Transverse colon (tissue), 4 donors: ENCODE data around the gene SMG9. TPM values are rescaled to one million over a fixed set of nuclear protein-coding genes. Genes with fewer than 3 reads are reported as not detected.

Experiments used
- DNase-seq: peaks from one replicate; pipeline ENCODE4 v3.0.0-alpha.2; 2019
- H3K27ac ChIP-seq, 4 donors: fragments of 200-600 bp; sonication (generic); 2 replicates each; pipeline ENCODE4 v1.5.1; 2016 to 2018; ENCODE audit warnings: inconsistent platforms in 4 of 4
- H3K27me3 ChIP-seq: fragments of 200-600 bp; sonication (generic); 2 replicates; pipeline ENCODE4 v1.5.1; 2017; ENCODE audit warnings: inconsistent platforms
- H3K36me3 ChIP-seq, 4 donors: fragments of 200-600 bp; sonication (generic); 2 replicates each; pipeline ENCODE4 v1.5.1; 2017 to 2019; ENCODE audit warnings: inconsistent platforms in 4 of 4
- H3K4me1 ChIP-seq, 4 donors: fragments of 200-600 bp; sonication (generic); 2 replicates each; pipeline ENCODE4 v1.5.1; 2017 to 2020; ENCODE audit warnings: inconsistent platforms in 4 of 4
- H3K4me3 ChIP-seq, 4 donors: fragments of 200-600 bp; sonication (generic); 1 replicate in 1 of 4; 2 replicates in 3 of 4; pipeline versions ENCODE4 v1.5.1 to v1.6.1; 2017 to 2019; ENCODE audit warnings: inconsistent platforms in 4 of 4
- H3K9me3 ChIP-seq, 2 donors: fragments of 200-600 bp; sonication (generic); 2 replicates each; pipeline ENCODE4 v1.5.1; 2017 to 2019; ENCODE audit warnings: inconsistent platforms in 2 of 2
- EP300 ChIP-seq: sonication (generic); formaldehyde crosslinking; IDR thresholded peaks from one replicate; pipeline ENCODE4 v1.6.1; 2017; ENCODE audit warnings: antibody characterized with exemption, low read depth
- POLR2A ChIP-seq: fragments of 450-650 bp; IDR thresholded peaks from one replicate; pipeline ENCODE4 v1.6.1; 2016; ENCODE audit warnings: antibody characterized with exemption, mild to moderate bottlenecking, moderate library complexity
- POLR2AphosphoS5 ChIP-seq, 3 donors: sonication (generic); formaldehyde crosslinking; IDR thresholded peaks; one replicate each; pipeline ENCODE4 v1.6.1; 2016; ENCODE audit warnings: antibody characterized with exemption in 3 of 3
- WGBS, 2 donors: methylation state at CpG; one replicate each; pipeline ENCODE4 v1.1.5; 2018; ENCODE audit warnings: low coverage in 1 of 2; 5-methylcytosine and 5-hydroxymethylcytosine counted together
- in situ Hi-C, 4 donors: fragments of 200-750 bp; cut with MboI; loops; one replicate each; pipeline versions ENCODE4 v1.15.0 to v1.15.1; 2017; ENCODE audit warnings: low sequenced_read_pairs in 3 of 4, low pct_ligation_motif_present in 1 of 4, low pct_unique_long_range_greater_than_20kb in 1 of 4
- intact Hi-C: fragments of 100-400 bp; cut with DNase I; formaldehyde crosslinking; loops from one replicate; pipeline ENCODE4 v1.15.1; 2023; ENCODE audit warnings: low total_unique reads
- total RNA-seq, 4 donors: library from RNA; depleted of rRNA; stranded (reverse); fragments of >200 nt; gene quantifications; one replicate each; pipeline ENCODE4 v1.1.0, GENCODE V29; 2016
- TF ChIP-seq, protein P1 (sequence below), 5 experiments: fragments of 200-600 bp in 3 of 5; fragments of 450-650 bp in 2 of 5; sonication (generic) in 3 of 5; IDR thresholded peaks; 1 replicate in 2 of 5; 2 replicates in 3 of 5; pipeline ENCODE4 v1.5.1; 2016 to 2017; ENCODE audit warnings: antibody characterized with exemption in 5 of 5, inconsistent platforms in 3 of 5, mild to moderate bottlenecking in 2 of 5, moderate library complexity in 1 of 5

The SMG9 gene
- total RNA-seq, 4 donors from 2014 or later, result 4.1 to 68.7 (median 13.8) TPM

DNA sequence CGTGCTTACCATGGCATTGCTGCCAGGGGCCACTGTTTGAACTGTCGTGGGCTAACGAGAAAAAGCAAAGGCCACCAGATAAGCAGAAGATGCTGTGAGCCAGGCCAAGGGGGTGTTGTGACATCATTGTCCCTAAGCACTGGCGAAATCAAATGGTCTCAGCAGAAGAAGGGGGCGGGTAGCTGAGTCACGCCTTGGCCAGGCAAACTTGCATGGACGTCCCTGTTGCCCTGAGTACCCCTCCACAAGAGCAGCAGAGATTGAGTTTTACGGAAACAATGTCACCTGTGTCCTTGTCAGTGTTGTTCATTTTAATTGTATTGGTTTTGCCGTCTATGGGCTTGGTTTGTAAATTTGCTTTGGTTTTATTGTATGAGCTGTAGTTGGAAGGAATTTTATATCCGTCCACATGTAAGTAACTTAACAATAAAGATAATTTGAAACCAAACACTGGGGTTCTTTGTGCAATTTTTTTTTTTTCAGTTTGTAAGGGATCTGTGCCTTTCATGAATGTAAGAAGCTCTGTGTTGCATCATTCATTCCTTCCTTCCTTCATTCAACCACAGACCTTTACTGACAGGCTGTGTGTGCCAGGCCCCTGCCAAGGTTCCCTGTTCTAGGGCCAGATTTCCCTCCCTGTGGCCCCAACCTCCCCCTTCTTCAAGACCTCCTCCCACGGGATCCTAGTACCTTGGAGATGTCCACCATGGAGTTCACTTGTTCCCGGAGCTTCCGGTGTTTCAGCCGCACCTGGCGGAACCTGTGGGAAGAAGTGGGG, 13.7 kb upstream of the SMG9 start:
- no peaks in the 10 kb centered on the region for H3K9me3 ChIP-seq
- H3K27ac ChIP-seq, result peak overlapping the region; percentile 56 to 73 (median 72)
- intact Hi-C loops (no loop called here), in situ Hi-C loops (no loop called here)
- peaks cover 8 to 60% (median 45%) of the 10 kb centered on the region in 4 donors for H3K4me1 ChIP-seq
- peak; percentile 71 for DNase-seq
- WGBS, 2 donors, result 46 to 63% methylated on average over 7 to 15 of the region's 15 CpGs
- H3K36me3 ChIP-seq, result no peaks in the 10 kb centered on the region
- TF ChIP-seq POLR2A (no peak), POLR2AphosphoS5 (IDR thresholded peaks at IDR 0.05) (peak in 2 of 3 donors; percentile 8 to 11), EP300 (no peak)
- TF ChIP-seq, protein P1, sequence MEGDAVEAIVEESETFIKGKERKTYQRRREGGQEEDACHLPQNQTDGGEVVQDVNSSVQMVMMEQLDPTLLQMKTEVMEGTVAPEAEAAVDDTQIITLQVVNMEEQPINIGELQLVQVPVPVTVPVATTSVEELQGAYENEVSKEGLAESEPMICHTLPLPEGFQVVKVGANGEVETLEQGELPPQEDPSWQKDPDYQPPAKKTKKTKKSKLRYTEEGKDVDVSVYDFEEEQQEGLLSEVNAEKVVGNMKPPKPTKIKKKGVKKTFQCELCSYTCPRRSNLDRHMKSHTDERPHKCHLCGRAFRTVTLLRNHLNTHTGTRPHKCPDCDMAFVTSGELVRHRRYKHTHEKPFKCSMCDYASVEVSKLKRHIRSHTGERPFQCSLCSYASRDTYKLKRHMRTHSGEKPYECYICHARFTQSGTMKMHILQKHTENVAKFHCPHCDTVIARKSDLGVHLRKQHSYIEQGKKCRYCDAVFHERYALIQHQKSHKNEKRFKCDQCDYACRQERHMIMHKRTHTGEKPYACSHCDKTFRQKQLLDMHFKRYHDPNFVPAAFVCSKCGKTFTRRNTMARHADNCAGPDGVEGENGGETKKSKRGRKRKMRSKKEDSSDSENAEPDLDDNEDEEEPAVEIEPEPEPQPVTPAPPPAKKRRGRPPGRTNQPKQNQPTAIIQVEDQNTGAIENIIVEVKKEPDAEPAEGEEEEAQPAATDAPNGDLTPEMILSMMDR (IDR thresholded peaks at IDR 0.05), result no peak
- H3K4me3 ChIP-seq, result no peak overlapping the region
- no peaks in the 10 kb centered on the region for H3K27me3 ChIP-seq

GRCh38 chr19:43767818-43768217, 13.1 kb upstream of the SMG9 start:
- 20 to 45% methylated on average over 1 of the region's 1 CpG for WGBS, 2 donors
- Histone ChIP-seq H3K4me3 (no peak overlapping the region), H3K36me3 (no peaks in the 10 kb centered on the region), H3K27ac (peak overlapping the region; percentile 43 to 73 (median 56)), H3K4me1 (peaks cover 8 to 61% (median 47%) of the 10 kb centered on the region in 4 donors), H3K9me3 (no peaks in the 10 kb centered on the region), H3K27me3 (no peaks in the 10 kb centered on the region)
- TF ChIP-seq, protein P1 (IDR thresholded peaks at IDR 0.05), result no peak
- TF ChIP-seq EP300, result no peak
- no peak for DNase-seq
- intact Hi-C loops (no loop called here), in situ Hi-C loops (no loop called here)

GRCh38 chr19:43767316-43767715, 12.6 kb upstream of the SMG9 start:
- H3K27me3 ChIP-seq, result no peaks in the 10 kb centered on the region
- no peaks in the 10 kb centered on the region for H3K9me3 ChIP-seq
- in situ Hi-C loops, result no loop called here
- intact Hi-C loops, result no loop called here
- no peaks in the 10 kb centered on the region for H3K36me3 ChIP-seq
- 85% methylated on average over 7 of the region's 7 CpGs; no CpG with 5 or more reads in 1 of the 2 donors for WGBS, 2 donors
- H3K4me3 ChIP-seq, result no peak overlapping the region
- TF ChIP-seq POLR2AphosphoS5 (IDR thresholded peaks at IDR 0.05), result no peak
- TF ChIP-seq POLR2A, result no peak
- no peak for TF ChIP-seq EP300
- TF ChIP-seq, protein P1 (IDR thresholded peaks at IDR 0.05), result no peak
- H3K4me1 ChIP-seq, result peaks cover 8 to 66% (median 49%) of the 10 kb centered on the region in 4 donors
- no peak for DNase-seq
- H3K27ac ChIP-seq, result peak overlapping the region in 3 of 4 donors; percentile 62 to 73 (median 71)

GRCh38 chr19:43766755-43767043, 11.9 kb upstream of the SMG9 start:
- H3K9me3 ChIP-seq, result no peaks in the 10 kb centered on the region
- DNase-seq, result no peak
- H3K4me1 ChIP-seq, result peaks cover 8 to 69% (median 50%) of the 10 kb centered on the region in 4 donors
- TF ChIP-seq POLR2AphosphoS5 (IDR thresholded peaks at IDR 0.05) (no peak), POLR2A (no peak), EP300 (no peak)
- TF ChIP-seq, protein P1 (IDR thresholded peaks at IDR 0.05), result peak in 1 of 5 experiments; percentile 12
- in situ Hi-C loops (no loop called here), intact Hi-C loops (no loop called here)
- peak overlapping the region; percentile 41 to 71 (median 61) for H3K27ac ChIP-seq
- no peaks in the 10 kb centered on the region for H3K36me3 ChIP-seq
- no peak overlapping the region for H3K4me3 ChIP-seq
- H3K27me3 ChIP-seq, result no peaks in the 10 kb centered on the region
- WGBS, 2 donors, result 51 to 80% methylated on average over 1 to 4 of the region's 4 CpGs
